ENCODE results near the gene STAT6.
A peak's percentile ranks its signal among the peaks of the same experiment; 100 is the strongest.

Gene STAT6

GRCh38 chr12:57094208-57095160 is 16.7 kb downstream of the STAT6 start:
- Histone ChIP-seq H3K36me3 (ENCODE audit: insufficient read depth, low read length) (peaks cover 5% of the 10 kb centered on the region; the same call in 1 of the 2 replicates), H3K79me2 (ENCODE audit: insufficient read depth, low read length) (peaks cover 21% of the 10 kb centered on the region), H3K9me3 (ENCODE audit: insufficient read depth, low read depth, low read length) (no peaks in the 10 kb centered on the region), H2AFZ (ENCODE audit: low read length) (no peak overlapping the region), H3K4me2 (ENCODE audit: low read depth, low read length, poor library complexity, severe bottlenecking) (no peak overlapping the region), H4K20me1 (ENCODE audit: insufficient read depth, low read length, poor library complexity, severe bottlenecking) (peaks cover 10% of the 10 kb centered on the region), H3K9me2 (replicated peaks; ENCODE audit: low read depth, low read length) (no peaks in the 10 kb centered on the region), H3K4me3 (ENCODE audit: low read length, poor library complexity, severe bottlenecking) (no peak overlapping the region), H3K9ac (ENCODE audit: low read depth, low read length, poor library complexity, severe bottlenecking) (no peak overlapping the region), H3K27me3 (ENCODE audit: insufficient read depth, low read length, poor library complexity, severe bottlenecking) (no peaks in the 10 kb centered on the region), H3F3A (ENCODE audit: low read depth) (peaks cover 3% of the 10 kb centered on the region; the same call in 1 of the 2 replicates), H3K4me1 (ENCODE audit: insufficient read depth, low read length, poor library complexity, severe bottlenecking) (peaks cover 19% of the 10 kb centered on the region)
- TF ChIP-seq EZH2phosphoT487 (IDR thresholded peaks at IDR 0.05; ENCODE audit: borderline replicate concordance) (no peak), CTCF (conservative IDR thresholded peaks at IDR 0.05; ENCODE audit: low read length) (no peak)

GRCh38 chr12:57093415-57094207 is 17.6 kb downstream of the STAT6 start:
- Histone ChIP-seq H3K27me3 (ENCODE audit: insufficient read depth, low read length, poor library complexity, severe bottlenecking) (no peaks in the 10 kb centered on the region), H3K4me1 (ENCODE audit: insufficient read depth, low read length, poor library complexity, severe bottlenecking) (peaks cover 15% of the 10 kb centered on the region), H4K20me1 (ENCODE audit: insufficient read depth, low read length, poor library complexity, severe bottlenecking) (peaks cover 10% of the 10 kb centered on the region), H3K9me3 (ENCODE audit: insufficient read depth, low read depth, low read length) (no peaks in the 10 kb centered on the region), H3K36me3 (ENCODE audit: insufficient read depth, low read length) (peaks cover 5% of the 10 kb centered on the region; the same call in 1 of the 2 replicates), H3K4me3 (ENCODE audit: low read length, poor library complexity, severe bottlenecking) (no peak overlapping the region), H3K9ac (ENCODE audit: low read depth, low read length, poor library complexity, severe bottlenecking) (no peak overlapping the region), H2AFZ (ENCODE audit: low read length) (no peak overlapping the region), H3K4me2 (ENCODE audit: low read depth, low read length, poor library complexity, severe bottlenecking) (no peak overlapping the region), H3K79me2 (ENCODE audit: insufficient read depth, low read length) (peaks cover 24% of the 10 kb centered on the region), H3K9me2 (replicated peaks; ENCODE audit: low read depth, low read length) (no peaks in the 10 kb centered on the region), H3F3A (ENCODE audit: low read depth) (peaks cover 3% of the 10 kb centered on the region; the same call in 1 of the 2 replicates)
- TF ChIP-seq CTCF (conservative IDR thresholded peaks at IDR 0.05; ENCODE audit: low read length): peak; percentile 79
- no peak for TF ChIP-seq EZH2phosphoT487 (IDR thresholded peaks at IDR 0.05; ENCODE audit: borderline replicate concordance)

GRCh38 chr12:57092876-57093414 is 18.2 kb downstream of the STAT6 start:
- Histone ChIP-seq H3K4me1 (ENCODE audit: insufficient read depth, low read length, poor library complexity, severe bottlenecking) (peaks cover 12% of the 10 kb centered on the region), H4K20me1 (ENCODE audit: insufficient read depth, low read length, poor library complexity, severe bottlenecking) (peaks cover 10% of the 10 kb centered on the region), H3K9ac (ENCODE audit: low read depth, low read length, poor library complexity, severe bottlenecking) (no peak overlapping the region), H3K4me3 (ENCODE audit: low read length, poor library complexity, severe bottlenecking) (no peak overlapping the region), H3K9me2 (replicated peaks; ENCODE audit: low read depth, low read length) (no peaks in the 10 kb centered on the region), H3F3A (ENCODE audit: low read depth) (peaks cover 3% of the 10 kb centered on the region; the same call in 1 of the 2 replicates), H3K27me3 (ENCODE audit: insufficient read depth, low read length, poor library complexity, severe bottlenecking) (no peaks in the 10 kb centered on the region), H3K36me3 (ENCODE audit: insufficient read depth, low read length) (peaks cover 5% of the 10 kb centered on the region; the same call in 1 of the 2 replicates), H3K79me2 (ENCODE audit: insufficient read depth, low read length) (peaks cover 24% of the 10 kb centered on the region), H3K4me2 (ENCODE audit: low read depth, low read length, poor library complexity, severe bottlenecking) (no peak overlapping the region), H2AFZ (ENCODE audit: low read length) (no peak overlapping the region), H3K9me3 (ENCODE audit: insufficient read depth, low read depth, low read length) (no peaks in the 10 kb centered on the region)
- TF ChIP-seq EZH2phosphoT487 (IDR thresholded peaks at IDR 0.05; ENCODE audit: borderline replicate concordance): no peak
- TF ChIP-seq CTCF (conservative IDR thresholded peaks at IDR 0.05; ENCODE audit: low read length): no peak
